Activated naive CD8-positive, alpha-beta T cell treated with anti-CD3 and anti-CD28 coated beads, Interleukin-2, amount 10 ng/mL, durations not matched to agents 7 days and 5 days (primary cell): ENCODE data around the gene MAD1L1. TPM values are rescaled to one million over a fixed set of nuclear protein-coding genes. Genes with fewer than 3 reads are reported as not detected.

Experiments used
- ATAC-seq: fragments of 150-1000 bp; cut with Tn5 transposase; one replicate; pipeline ENCODE4 v1.10.0; 2021; ENCODE audit warnings: low read depth, moderate library complexity
- POLR2A ChIA-PET: fragments of 350-600 bp; sonication (Branson Sonifier 250); formaldehyde crosslinking; loops from one replicate; lab custom pipeline; 2021; ENCODE audit warnings: antibody characterized with exemption; lab: Charles Lee
- DNase-seq: peaks from one replicate; pipeline ENCODE4 v3.0.0; 2021
- H3K27ac Mint-ChIP-seq: one replicate; pipeline ENCODE4 v1.8.0; 2022; ENCODE audit warnings: mild to moderate bottlenecking, mixed read lengths
- H3K27me3 Mint-ChIP-seq: one replicate; pipeline ENCODE4 v1.8.0; 2022; ENCODE audit warnings: mild to moderate bottlenecking, moderate library complexity, mixed read lengths
- H3K36me3 Mint-ChIP-seq: one replicate; pipeline ENCODE4 v1.8.0; 2021; ENCODE audit warnings: mild to moderate bottlenecking, mixed read lengths
- H3K4me1 Mint-ChIP-seq: one replicate; pipeline ENCODE4 v1.8.0; 2021; ENCODE audit warnings: mixed read lengths
- H3K4me3 Mint-ChIP-seq: one replicate; pipeline ENCODE4 v1.8.0; 2022; ENCODE audit warnings: mild to moderate bottlenecking, moderate library complexity, mixed read lengths
- H3K9me3 Mint-ChIP-seq: one replicate; pipeline ENCODE4 v1.8.0; 2021; ENCODE audit warnings: mixed read lengths
- total RNA-seq, 2 experiments: library from RNA; stranded (reverse); gene quantifications; one replicate each; pipeline ENCODE4 v1.2.3, GENCODE V29; 2021

MAD1L1 gene
- total RNA-seq, 2 experiments from 2014 or later: 72.7 to 82.6 TPM

GRCh38 chr7:2106924-2107323 is 125.8 kb downstream of the MAD1L1 start:
- Mint-ChIP-seq H3K27ac (no peak overlapping the region), H3K4me1 (peaks cover 35% of the 10 kb centered on the region), H3K4me3 (no peak overlapping the region), H3K27me3 (no peaks in the 10 kb centered on the region), H3K9me3 (no peaks in the 10 kb centered on the region), H3K36me3 (peaks cover 8% of the 10 kb centered on the region)
- POLR2A ChIA-PET: interaction anchor here (0.7 kb wide), 1 partner anchor 13 kb away, joined by 3 read pairs; no protein-coding TSS in a partner anchor
- ATAC-seq (no peak), DNase-seq (no peak)

GRCh38 chr7:2106440-2106839 is 126.3 kb downstream of the MAD1L1 start:
- POLR2A ChIA-PET: interaction anchor here (0.7 kb wide), 1 partner anchor 13 kb away, joined by 3 read pairs; no protein-coding TSS in a partner anchor
- Mint-ChIP-seq H3K27me3 (no peaks in the 10 kb centered on the region), H3K4me1 (peaks cover 34% of the 10 kb centered on the region)

GRCh38 chr7:2105917-2106316 is 126.8 kb downstream of the MAD1L1 start:
- H3K9me3 Mint-ChIP-seq: no peaks in the 10 kb centered on the region
- DNase-seq (no peak), ATAC-seq (no peak)
- H3K4me3 Mint-ChIP-seq: no peak overlapping the region
- POLR2A ChIA-PET: no interaction called here
- no peak overlapping the region for H3K27ac Mint-ChIP-seq
- H3K4me1 Mint-ChIP-seq: peaks cover 29% of the 10 kb centered on the region
- peaks cover 11% of the 10 kb centered on the region for H3K36me3 Mint-ChIP-seq
- H3K27me3 Mint-ChIP-seq: no peaks in the 10 kb centered on the region

More at GRCh38 chr7:2106440-2106839, 126.3 kb downstream of the MAD1L1 start:
- H3K27ac Mint-ChIP-seq: no peak overlapping the region
- no peak overlapping the region for H3K4me3 Mint-ChIP-seq
- no peaks in the 10 kb centered on the region for H3K9me3 Mint-ChIP-seq
- peaks cover 11% of the 10 kb centered on the region for H3K36me3 Mint-ChIP-seq
- no peak for ATAC-seq
- DNase-seq: no peak

- Mint-ChIP-seq H3K27me3 (no peaks in the 10 kb centered on the region), H3K9me3 (no peaks in the 10 kb centered on the region), H3K36me3 (peaks cover 11% of the 10 kb centered on the region), H3K4me3 (no peak overlapping the region), H3K27ac (peak overlapping the region; percentile 51), H3K4me1 (peaks cover 25% of the 10 kb centered on the region)
- ATAC-seq (no peak), DNase-seq (no peak)
- POLR2A ChIA-PET: no interaction called here
Measured at GRCh38 chr7:2105280-2105679, 127.5 kb downstream of the MAD1L1 start.

DNA sequence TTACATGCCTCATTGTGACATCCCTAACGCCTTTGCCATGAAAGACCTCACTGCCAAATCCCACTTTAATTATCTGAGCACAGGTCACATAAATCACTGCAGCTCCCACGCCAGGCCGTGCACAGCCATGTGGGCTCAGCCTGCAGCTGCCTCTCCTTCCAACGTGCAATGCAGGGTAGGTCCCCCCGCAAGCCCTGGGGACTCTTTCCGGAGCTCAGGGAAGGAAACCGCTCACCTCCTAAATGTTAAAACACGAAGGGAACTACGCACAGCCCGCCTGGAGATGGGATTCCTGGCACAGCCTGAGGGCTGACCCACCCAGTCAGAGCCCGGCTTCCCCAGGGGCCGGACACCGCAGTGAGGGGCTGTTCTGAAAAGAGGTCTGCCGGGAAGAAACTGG is 128.0 kb downstream of the MAD1L1 start:
- ATAC-seq: no peak
- peaks cover 27% of the 10 kb centered on the region for H3K4me1 Mint-ChIP-seq
- no peaks in the 10 kb centered on the region for H3K9me3 Mint-ChIP-seq
- DNase-seq: no peak
- no peaks in the 10 kb centered on the region for H3K27me3 Mint-ChIP-seq
- H3K36me3 Mint-ChIP-seq: peaks cover 11% of the 10 kb centered on the region
- H3K4me3 Mint-ChIP-seq: no peak overlapping the region
- H3K27ac Mint-ChIP-seq: peak overlapping the region; percentile 83
- POLR2A ChIA-PET: no interaction called here

GRCh38 chr7:2104107-2104710 is 128.5 kb downstream of the MAD1L1 start:
- POLR2A ChIA-PET: no interaction called here
- Mint-ChIP-seq H3K9me3 (no peaks in the 10 kb centered on the region), H3K36me3 (peaks cover 11% of the 10 kb centered on the region), H3K4me1 (peaks cover 32% of the 10 kb centered on the region), H3K27ac (peak overlapping the region; percentile 83), H3K4me3 (peak overlapping the region; percentile 61), H3K27me3 (no peaks in the 10 kb centered on the region)
- ATAC-seq: peak; percentile 79
- DNase-seq: peak; percentile 82

- Mint-ChIP-seq H3K36me3 (peaks cover 11% of the 10 kb centered on the region), H3K27me3 (no peaks in the 10 kb centered on the region), H3K27ac (peak overlapping the region; percentile 83), H3K4me1 (peaks cover 41% of the 10 kb centered on the region), H3K4me3 (no peak overlapping the region), H3K9me3 (no peaks in the 10 kb centered on the region)
- ATAC-seq: no peak
- no peak for DNase-seq
- POLR2A ChIA-PET: no interaction called here
Measured at GRCh38 chr7:2103071-2103898, 129.5 kb downstream of the MAD1L1 start.

DNA sequence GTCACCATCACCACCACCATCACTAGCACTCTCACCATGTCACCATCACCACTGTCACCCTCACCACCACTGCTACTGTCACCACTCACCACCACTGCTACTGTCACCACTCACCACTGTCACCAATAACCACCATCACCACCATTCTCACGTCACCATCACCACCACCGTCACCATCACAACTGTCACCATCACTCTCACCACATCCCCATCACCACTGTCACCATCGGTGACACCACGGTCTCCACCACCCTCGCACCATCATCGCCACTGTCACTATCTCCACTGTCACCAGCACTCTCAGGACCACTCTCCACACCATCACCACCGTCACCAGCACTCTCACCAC is 130.4 kb downstream of the MAD1L1 start:
- Mint-ChIP-seq H3K4me1 (peaks cover 45% of the 10 kb centered on the region), H3K27me3 (peaks cover 1% of the 10 kb centered on the region), H3K36me3 (peaks cover 11% of the 10 kb centered on the region), H3K9me3 (no peaks in the 10 kb centered on the region), H3K4me3 (peak overlapping the region; percentile 30), H3K27ac (peak overlapping the region; percentile 74)
- no peak for DNase-seq
- POLR2A ChIA-PET: no interaction called here
- ATAC-seq: no peak

- Mint-ChIP-seq H3K4me3 (no peak overlapping the region), H3K27ac (peak overlapping the region; percentile 74)
Measured at GRCh38 chr7:2101630-2102374, 130.9 kb downstream of the MAD1L1 start.

GRCh38 chr7:2100278-2101208 is 132.2 kb downstream of the MAD1L1 start:
- Mint-ChIP-seq H3K27me3 (peaks cover 1% of the 10 kb centered on the region), H3K9me3 (no peaks in the 10 kb centered on the region), H3K36me3 (peaks cover 11% of the 10 kb centered on the region), H3K27ac (peak overlapping the region; percentile 57), H3K4me3 (peak overlapping the region; percentile 15), H3K4me1 (peaks cover 43% of the 10 kb centered on the region)
- DNase-seq: no peak
- peak; percentile 28 for ATAC-seq
- POLR2A ChIA-PET: interaction anchor here (1.2 kb wide), 1 partner anchor 19 kb away, joined by 5 read pairs; no protein-coding TSS in a partner anchor

More at GRCh38 chr7:2101630-2102374, 130.9 kb downstream of the MAD1L1 start:
- Mint-ChIP-seq H3K27me3 (peaks cover 1% of the 10 kb centered on the region), H3K4me1 (peaks cover 45% of the 10 kb centered on the region), H3K9me3 (no peaks in the 10 kb centered on the region), H3K36me3 (peaks cover 11% of the 10 kb centered on the region)
- no peak for DNase-seq
- ATAC-seq: no peak
- POLR2A ChIA-PET: no interaction called here

- ATAC-seq (peak; percentile 55), DNase-seq (peak; percentile 59)
- H3K27ac Mint-ChIP-seq: peak overlapping the region; percentile 57
- H3K4me1 Mint-ChIP-seq: peaks cover 42% of the 10 kb centered on the region
- H3K4me3 Mint-ChIP-seq: peak overlapping the region; percentile 15
- no peaks in the 10 kb centered on the region for H3K9me3 Mint-ChIP-seq
- H3K27me3 Mint-ChIP-seq: peaks cover 1% of the 10 kb centered on the region
- POLR2A ChIA-PET: interaction anchor here (1.1 to 1.4 kb wide), 3 partner anchors 20 to 113 kb away, joined by 4 to 5 read pairs (median 5); no protein-coding TSS in a partner anchor
- peaks cover 14% of the 10 kb centered on the region for H3K36me3 Mint-ChIP-seq
Measured at GRCh38 chr7:2099048-2099957, 133.4 kb downstream of the MAD1L1 start.
